ENCODE data around the gene RTN4.

The RTN4 gene

GRCh38 chr2:55027226-55027625, 23.0 kb downstream of the RTN4 start:
- Histone ChIP-seq H3K4me1 (ENCODE audit: control insufficient read depth, low read length) (peaks cover 44% of the 10 kb centered on the region), H4K20me1 (ENCODE audit: control insufficient read depth, insufficient read depth, low read depth, low read length) (peaks cover 5% of the 10 kb centered on the region), H3K79me2 (ENCODE audit: control insufficient read depth, low read length) (peaks cover 99% of the 10 kb centered on the region), H3K9me3 (ENCODE audit: control insufficient read depth, insufficient read depth, low read length) (no peaks in the 10 kb centered on the region), H3K36me3 (ENCODE audit: control insufficient read depth, low read length) (peaks cover 17% of the 10 kb centered on the region; the same call in 1 of the 2 replicates), H3F3A (ENCODE audit: control insufficient read depth, insufficient read depth) (peaks cover 11% of the 10 kb centered on the region; the same call in 1 of the 2 replicates), H3K27me3 (ENCODE audit: control insufficient read depth, low read length) (no peaks in the 10 kb centered on the region), H3K27ac (ENCODE audit: low read depth, low read length) (no peak overlapping the region), H3K9me2 (replicated peaks; ENCODE audit: control insufficient read depth, low read length) (no peaks in the 10 kb centered on the region), H3K4me2 (ENCODE audit: low read length) (peak overlapping the region; percentile 52; the same call in 1 of the 2 replicates), H3K4me3 (ENCODE audit: low read length) (no peak overlapping the region)
- TF ChIP-seq CTCF (IDR thresholded peaks at IDR 0.05; ENCODE audit: low read depth, low read length, poor library complexity, severe bottlenecking) (no peak), EZH2phosphoT487 (IDR thresholded peaks at IDR 0.05; ENCODE audit: borderline replicate concordance, low read length) (no peak)

DNA sequence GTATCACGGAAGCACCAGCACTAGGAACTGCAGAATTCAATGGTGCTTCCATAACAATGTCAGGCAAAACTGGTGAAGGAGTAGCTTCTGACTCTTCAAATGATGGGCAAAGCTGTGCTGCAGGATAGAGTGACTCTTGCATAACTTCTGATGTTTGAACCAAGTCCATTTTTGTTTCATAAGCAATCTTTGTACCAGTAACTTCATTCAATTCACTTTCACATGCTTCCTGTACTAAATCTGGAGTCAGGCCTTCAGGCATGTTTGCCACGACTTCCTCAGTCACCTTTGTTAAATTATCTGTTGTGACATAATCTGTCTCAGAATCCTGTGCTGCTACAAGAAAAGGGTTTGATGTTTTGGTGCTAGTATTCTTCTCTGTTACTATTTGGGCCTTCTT, 24.0 kb downstream of the RTN4 start:
- Histone ChIP-seq H3K4me2 (ENCODE audit: low read length) (peak overlapping the region; percentile 52), H3K27me3 (ENCODE audit: control insufficient read depth, low read length) (no peaks in the 10 kb centered on the region), H3K9me2 (replicated peaks; ENCODE audit: control insufficient read depth, low read length) (no peaks in the 10 kb centered on the region), H3K9me3 (ENCODE audit: control insufficient read depth, insufficient read depth, low read length) (no peaks in the 10 kb centered on the region), H3K4me1 (ENCODE audit: control insufficient read depth, low read length) (peaks cover 44% of the 10 kb centered on the region), H3K79me2 (ENCODE audit: control insufficient read depth, low read length) (peaks cover 97% of the 10 kb centered on the region), H3K36me3 (ENCODE audit: control insufficient read depth, low read length) (peaks cover 17% of the 10 kb centered on the region; the same call in 1 of the 2 replicates), H4K20me1 (ENCODE audit: control insufficient read depth, insufficient read depth, low read depth, low read length) (peaks cover 5% of the 10 kb centered on the region), H3K4me3 (ENCODE audit: low read length) (no peak overlapping the region), H3K27ac (ENCODE audit: low read depth, low read length) (no peak overlapping the region), H3F3A (ENCODE audit: control insufficient read depth, insufficient read depth) (peaks cover 18% of the 10 kb centered on the region; the same call in 1 of the 2 replicates)
- no peak for TF ChIP-seq EZH2phosphoT487 (IDR thresholded peaks at IDR 0.05; ENCODE audit: borderline replicate concordance, low read length)
- TF ChIP-seq CTCF (IDR thresholded peaks at IDR 0.05; ENCODE audit: low read depth, low read length, poor library complexity, severe bottlenecking) = no peak

- Histone ChIP-seq H4K20me1 (ENCODE audit: control insufficient read depth, insufficient read depth, low read depth, low read length) (peaks cover 5% of the 10 kb centered on the region), H3K9me3 (ENCODE audit: control insufficient read depth, insufficient read depth, low read length) (no peaks in the 10 kb centered on the region), H3K27ac (ENCODE audit: low read depth, low read length) (peak overlapping the region; percentile 9; the same call in 1 of the 2 replicates), H3F3A (ENCODE audit: control insufficient read depth, insufficient read depth) (peaks cover 18% of the 10 kb centered on the region; the same call in 1 of the 2 replicates), H3K79me2 (ENCODE audit: control insufficient read depth, low read length) (peaks cover 92% of the 10 kb centered on the region), H3K4me2 (ENCODE audit: low read length) (peak overlapping the region; percentile 52), H3K27me3 (ENCODE audit: control insufficient read depth, low read length) (no peaks in the 10 kb centered on the region), H3K36me3 (ENCODE audit: control insufficient read depth, low read length) (peaks cover 17% of the 10 kb centered on the region; the same call in 1 of the 2 replicates), H3K9me2 (replicated peaks; ENCODE audit: control insufficient read depth, low read length) (no peaks in the 10 kb centered on the region), H3K4me3 (ENCODE audit: low read length) (peak overlapping the region; percentile 27), H3K4me1 (ENCODE audit: control insufficient read depth, low read length) (peaks cover 45% of the 10 kb centered on the region)
- TF ChIP-seq CTCF (IDR thresholded peaks at IDR 0.05; ENCODE audit: low read depth, low read length, poor library complexity, severe bottlenecking) (no peak), EZH2phosphoT487 (IDR thresholded peaks at IDR 0.05; ENCODE audit: borderline replicate concordance, low read length) (no peak)
Measured at GRCh38 chr2:55025627-55026026, 24.6 kb downstream of the RTN4 start.

All from DOHH2 (cell line).